HepG2 (cell line): ENCODE data around the gene DHX57.

ENCODE experiments used
- CTCF ChIP-seq: sonication (generic); formaldehyde crosslinking; IDR thresholded peaks from 2 replicates; pipeline ENCODE4 v1.5.0; 2020; ENCODE audit warnings: mild to moderate bottlenecking, missing genetic modification reagents, moderate library complexity
- MAFK ChIP-seq, 2 experiments: IDR thresholded peaks in 1 of 2; conservative IDR thresholded peaks in 1 of 2; 2 replicates each; pipeline ENCODE4 v1.6.1; 2011; ENCODE audit warnings: improper control_type of control experiment in 2 of 2, low read length in 2 of 2
- ZNF792 ChIP-seq: IDR thresholded peaks from 2 replicates; pipeline ENCODE4 v1.6.1; 2016

GRCh38 chr2:38871432-38871831 lies 4.3 kb downstream of the DHX57 start:
- TF ChIP-seq ZNF792 (no peak), MAFK (conservative IDR thresholded peaks at IDR 0.05 in 1 of 2, IDR thresholded peaks at IDR 0.05 in 1 of 2; ENCODE audit: low read length in 2 of 2) (no peak), CTCF (CRISPR knock-in tag) (no peak)
